Neural progenitor cell (in vitro differentiated cells): ENCODE data around the gene DDIT4L. TPM values are rescaled to one million over a fixed set of nuclear protein-coding genes. Genes with fewer than 3 reads are reported as not detected.
A peak's percentile ranks its signal among the peaks of the same experiment; 100 is the strongest.

Source experiments
- DNase-seq: peaks from one replicate; pipeline ENCODE4 v3.0.0-alpha.2; 2016; ENCODE audit warnings: low spot score
- H2AFZ ChIP-seq: fragments of 200-600 bp; sonication (generic); replicated peaks from 2 replicates; pipeline ENCODE4 v1.6.1; 2016; ENCODE audit warnings: antibody characterized with exemption
- H3F3A ChIP-seq: fragments of 200-600 bp; sonication (generic); 2 replicates; pipeline ENCODE4 v1.6.1; 2016; ENCODE audit warnings: antibody characterized with exemption, low read depth
- H3K27ac ChIP-seq: fragments of 200-600 bp; sonication (generic); 2 replicates; pipeline ENCODE4 v1.5.1; 2016; ENCODE audit warnings: mild to moderate bottlenecking
- H3K27me3 ChIP-seq: fragments of 200-600 bp; sonication (generic); 2 replicates; pipeline ENCODE4 v1.6.1; 2016; ENCODE audit warnings: mild to moderate bottlenecking, moderate library complexity
- H3K36me3 ChIP-seq: fragments of 200-600 bp; sonication (generic); 2 replicates; pipeline ENCODE4 v1.5.1; 2016
- H3K4me1 ChIP-seq: fragments of 200-600 bp; sonication (generic); 2 replicates; pipeline ENCODE4 v1.6.1; 2016; ENCODE audit warnings: mixed run types
- H3K4me2 ChIP-seq: fragments of 200-600 bp; sonication (generic); 2 replicates; pipeline ENCODE4 v1.6.1; 2016
- H3K4me3 ChIP-seq: fragments of 200-600 bp; sonication (generic); 2 replicates; pipeline ENCODE4 v1.5.1; 2016
- H3K79me2 ChIP-seq: fragments of 200-600 bp; sonication (generic); 2 replicates; pipeline ENCODE4 v1.6.1; 2016; ENCODE audit warnings: low read depth
- H3K9ac ChIP-seq: fragments of 200-600 bp; sonication (generic); 2 replicates; pipeline ENCODE4 v1.6.1; 2016
- H3K9me3 ChIP-seq: fragments of 200-600 bp; sonication (generic); 2 replicates; pipeline ENCODE4 v1.5.1; 2016; ENCODE audit warnings: low read depth
- H4K20me1 ChIP-seq: fragments of 200-600 bp; sonication (generic); 2 replicates; pipeline ENCODE4 v1.6.1; 2016; ENCODE audit warnings: low read depth
- H3K27ac Mint-ChIP-seq: 3 replicates; pipeline ENCODE4 v1.8.0; 2021; ENCODE audit warnings: mixed read lengths
- H3K27me3 Mint-ChIP-seq: 2 replicates; pipeline ENCODE4 v1.8.0; 2022; ENCODE audit warnings: low read depth, mild to moderate bottlenecking, inconsistent platforms, moderate library complexity, mixed read lengths; ENCODE audit not compliant: insufficient read depth
- H3K36me3 Mint-ChIP-seq: 3 replicates; pipeline ENCODE4 v1.8.0; 2021; ENCODE audit warnings: mixed read lengths
- H3K4me1 Mint-ChIP-seq: 3 replicates; pipeline ENCODE4 v1.8.0; 2021; ENCODE audit warnings: mixed read lengths
- H3K4me3 Mint-ChIP-seq: 3 replicates; pipeline ENCODE4 v1.8.0; 2021; ENCODE audit warnings: mild to moderate bottlenecking, moderate library complexity, mixed read lengths
- H3K9me3 Mint-ChIP-seq: 3 replicates; pipeline ENCODE4 v1.8.0; 2020; ENCODE audit warnings: mixed read lengths
- EZH2 ChIP-seq: fragments of 200-600 bp; sonication (generic); IDR thresholded peaks from 2 replicates; pipeline ENCODE4 v1.6.1; 2017; ENCODE audit warnings: antibody characterized with exemption, mild to moderate bottlenecking, moderate library complexity
- EZH2phosphoT487 ChIP-seq: fragments of 200-600 bp; sonication (generic); IDR thresholded peaks from 2 replicates; pipeline ENCODE4 v1.6.1; 2017; ENCODE audit warnings: antibody characterized with exemption
- total RNA-seq: library from RNA; depleted of rRNA; stranded (reverse); fragments of >200 nt; gene quantifications from 2 replicates; pipeline ENCODE4 v1.2.3, GENCODE V29; 2015; ENCODE audit warnings: low replicate concordance
- TF ChIP-seq, protein P1 (sequence below): fragments of 200-600 bp; sonication (generic); IDR thresholded peaks from 2 replicates; pipeline ENCODE4 v1.5.1; 2017; ENCODE audit warnings: antibody characterized with exemption, mild to moderate bottlenecking

The DDIT4L gene
- total RNA-seq, 1 donor from 2014 or later, result 45.9 TPM

GRCh38 chr4:100188829-100189228 lies 1.4 kb downstream of the DDIT4L start:
- H3K9me3 Mint-ChIP-seq, result no peaks in the 10 kb centered on the region
- Histone ChIP-seq H3K4me3 (peak overlapping the region; percentile 82), H3F3A (peaks cover 22% of the 10 kb centered on the region), H3K4me2 (peak overlapping the region; percentile 96), H3K27me3 (peaks cover 30% of the 10 kb centered on the region), H3K27ac (no peak overlapping the region), H3K36me3 (no peaks in the 10 kb centered on the region), H3K4me1 (peaks cover 44% of the 10 kb centered on the region), H3K9ac (no peak overlapping the region), H2AFZ (no peak overlapping the region), H3K79me2 (peaks cover 8% of the 10 kb centered on the region), H4K20me1 (no peaks in the 10 kb centered on the region), H3K9me3 (no peaks in the 10 kb centered on the region)
- TF ChIP-seq, protein P1, sequence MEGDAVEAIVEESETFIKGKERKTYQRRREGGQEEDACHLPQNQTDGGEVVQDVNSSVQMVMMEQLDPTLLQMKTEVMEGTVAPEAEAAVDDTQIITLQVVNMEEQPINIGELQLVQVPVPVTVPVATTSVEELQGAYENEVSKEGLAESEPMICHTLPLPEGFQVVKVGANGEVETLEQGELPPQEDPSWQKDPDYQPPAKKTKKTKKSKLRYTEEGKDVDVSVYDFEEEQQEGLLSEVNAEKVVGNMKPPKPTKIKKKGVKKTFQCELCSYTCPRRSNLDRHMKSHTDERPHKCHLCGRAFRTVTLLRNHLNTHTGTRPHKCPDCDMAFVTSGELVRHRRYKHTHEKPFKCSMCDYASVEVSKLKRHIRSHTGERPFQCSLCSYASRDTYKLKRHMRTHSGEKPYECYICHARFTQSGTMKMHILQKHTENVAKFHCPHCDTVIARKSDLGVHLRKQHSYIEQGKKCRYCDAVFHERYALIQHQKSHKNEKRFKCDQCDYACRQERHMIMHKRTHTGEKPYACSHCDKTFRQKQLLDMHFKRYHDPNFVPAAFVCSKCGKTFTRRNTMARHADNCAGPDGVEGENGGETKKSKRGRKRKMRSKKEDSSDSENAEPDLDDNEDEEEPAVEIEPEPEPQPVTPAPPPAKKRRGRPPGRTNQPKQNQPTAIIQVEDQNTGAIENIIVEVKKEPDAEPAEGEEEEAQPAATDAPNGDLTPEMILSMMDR, result no peak
- TF ChIP-seq EZH2phosphoT487, result no peak
- no peak for TF ChIP-seq EZH2
- H3K27ac Mint-ChIP-seq, result no peak overlapping the region
- peaks cover 2% of the 10 kb centered on the region for H3K36me3 Mint-ChIP-seq
- DNase-seq, result no peak
- H3K4me3 Mint-ChIP-seq, result peak overlapping the region; percentile 92
- H3K4me1 Mint-ChIP-seq, result peaks cover 34% of the 10 kb centered on the region
- H3K27me3 Mint-ChIP-seq, result peaks cover 14% of the 10 kb centered on the region

DNA sequence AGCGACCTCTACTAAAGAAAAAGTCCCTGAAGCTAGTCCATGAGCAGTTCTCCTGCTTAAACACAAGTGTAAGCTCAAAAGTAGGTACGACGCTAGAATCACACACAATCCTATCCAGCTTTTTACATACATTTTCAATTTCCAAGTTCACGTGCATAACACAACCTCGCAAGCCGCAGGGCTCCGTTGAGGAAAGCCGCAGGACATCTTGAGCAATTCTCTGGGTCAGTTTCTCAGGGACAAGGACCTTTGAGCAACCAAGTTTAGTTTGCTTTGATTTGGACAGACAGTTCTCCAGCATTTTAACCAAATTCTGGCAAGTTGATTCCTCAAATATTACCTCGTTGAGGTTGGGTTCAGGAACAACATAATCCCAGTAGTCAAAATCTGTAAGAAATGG lies 2.5 kb downstream of the DDIT4L start:
- Mint-ChIP-seq H3K36me3 (peaks cover 2% of the 10 kb centered on the region), H3K4me3 (peak overlapping the region; percentile 27), H3K27ac (no peak overlapping the region), H3K9me3 (no peaks in the 10 kb centered on the region), H3K27me3 (peaks cover 14% of the 10 kb centered on the region), H3K4me1 (peaks cover 34% of the 10 kb centered on the region)
- H3K79me2 ChIP-seq, result peaks cover 8% of the 10 kb centered on the region
- DNase-seq, result no peak
- H3K27me3 ChIP-seq, result peaks cover 30% of the 10 kb centered on the region
- no peaks in the 10 kb centered on the region for H4K20me1 ChIP-seq
- H2AFZ ChIP-seq, result no peak overlapping the region
- H3F3A ChIP-seq, result peaks cover 22% of the 10 kb centered on the region
- H3K4me2 ChIP-seq, result peak overlapping the region; percentile 96
- no peak overlapping the region for H3K27ac ChIP-seq
- no peak overlapping the region for H3K9ac ChIP-seq
- no peaks in the 10 kb centered on the region for H3K36me3 ChIP-seq
- peaks cover 44% of the 10 kb centered on the region for H3K4me1 ChIP-seq
- no peak for TF ChIP-seq EZH2
- TF ChIP-seq EZH2phosphoT487, result no peak
- TF ChIP-seq, protein P1, result no peak
- H3K4me3 ChIP-seq, result no peak overlapping the region
- no peaks in the 10 kb centered on the region for H3K9me3 ChIP-seq

GRCh38 chr4:100184787-100185186 lies 5.5 kb downstream of the DDIT4L start:
- Mint-ChIP-seq H3K36me3 (peaks cover 2% of the 10 kb centered on the region), H3K9me3 (no peaks in the 10 kb centered on the region), H3K4me1 (peaks cover 22% of the 10 kb centered on the region), H3K27ac (no peak overlapping the region), H3K27me3 (peaks cover 9% of the 10 kb centered on the region), H3K4me3 (no peak overlapping the region)
- Histone ChIP-seq H4K20me1 (no peaks in the 10 kb centered on the region), H2AFZ (no peak overlapping the region), H3K4me2 (no peak overlapping the region), H3K27ac (no peak overlapping the region), H3K4me3 (no peak overlapping the region), H3K9ac (no peak overlapping the region), H3F3A (peaks cover 3% of the 10 kb centered on the region), H3K79me2 (peaks cover 8% of the 10 kb centered on the region), H3K27me3 (peaks cover 16% of the 10 kb centered on the region), H3K36me3 (no peaks in the 10 kb centered on the region), H3K4me1 (peaks cover 33% of the 10 kb centered on the region), H3K9me3 (no peaks in the 10 kb centered on the region)
- no peak for DNase-seq
- TF ChIP-seq, protein P1, result no peak
- no peak for TF ChIP-seq EZH2
- TF ChIP-seq EZH2phosphoT487, result no peak
